OCI-LY1 (cell line): Measurements from ENCODE around the gene GALNT2.

ENCODE experiments used
- H2AFZ ChIP-seq: fragments of 200-600 bp; sonication (generic), shearing (Covaris generic); 2 replicates; pipeline ENCODE4 v1.6.0; 2014; ENCODE audit warnings: antibody characterized with exemption, mild to moderate bottlenecking, low read length
- H3F3A ChIP-seq: fragments of 200-600 bp; sonication (generic), shearing (Covaris generic); 2 replicates; pipeline ENCODE4 v1.6.0; 2014; ENCODE audit warnings: mild to moderate bottlenecking, antibody characterized with exemption, low read length, moderate library complexity; ENCODE audit not compliant: insufficient read depth
- H3K27ac ChIP-seq: fragments of 200-600 bp; sonication (generic); 2 replicates; pipeline ENCODE4 v1.5.1; 2014; ENCODE audit warnings: low read length, mixed run types, mild to moderate bottlenecking, low read depth; ENCODE audit not compliant: poor library complexity, severe bottlenecking
- H3K27me3 ChIP-seq: fragments of 200-600 bp; sonication (generic); 2 replicates; pipeline ENCODE4 v1.6.0; 2014; ENCODE audit warnings: antibody characterized with exemption, mild to moderate bottlenecking, low read length, moderate library complexity; ENCODE audit not compliant: insufficient read depth
- H3K36me3 ChIP-seq: fragments of 200-600 bp; sonication (generic); 2 replicates; pipeline ENCODE4 v1.6.1; 2014; ENCODE audit warnings: mild to moderate bottlenecking, antibody characterized with exemption, low read length, moderate library complexity, mixed read lengths; ENCODE audit not compliant: insufficient read depth
- H3K4me1 ChIP-seq: fragments of 200-600 bp; sonication (generic); 2 replicates; pipeline ENCODE4 v1.5.1; 2014; ENCODE audit warnings: mild to moderate bottlenecking, low read length, moderate library complexity; ENCODE audit not compliant: insufficient read depth, severe bottlenecking
- H3K4me2 ChIP-seq: fragments of 200-600 bp; sonication (generic), shearing (Covaris generic); 2 replicates; pipeline ENCODE4 v1.6.1; 2014; ENCODE audit warnings: low read length
- H3K4me3 ChIP-seq: fragments of 200-600 bp; sonication (generic); 2 replicates; pipeline ENCODE4 v1.5.1; 2014; ENCODE audit warnings: low read length, low read depth, mild to moderate bottlenecking, mixed read lengths; ENCODE audit not compliant: poor library complexity, severe bottlenecking
- H3K79me2 ChIP-seq: fragments of 200-600 bp; shearing (Covaris generic); 2 replicates; pipeline ENCODE4 v1.6.1; 2016; ENCODE audit warnings: mixed run types, low read length, mixed read lengths; ENCODE audit not compliant: insufficient read depth
- H3K9ac ChIP-seq: fragments of 200-600 bp; sonication (generic), shearing (Covaris generic); 2 replicates; pipeline ENCODE4 v1.6.1; 2014; ENCODE audit warnings: mild to moderate bottlenecking, low read length, mixed read lengths
- H3K9me2 ChIP-seq: fragments of 200-600 bp; sonication (generic), shearing (Covaris generic); 2 replicates; pipeline ENCODE4 v1.6.1; 2014; ENCODE audit warnings: low read depth, mild to moderate bottlenecking, low read length, mixed read lengths
- H3K9me3 ChIP-seq: fragments of 200-600 bp; shearing (Covaris generic); 2 replicates; pipeline ENCODE4 v1.6.1; 2014; ENCODE audit warnings: low read length, mixed read lengths
- H4K20me1 ChIP-seq: fragments of 200-600 bp; sonication (generic), shearing (Covaris generic); 2 replicates; pipeline ENCODE4 v1.6.0; 2016; ENCODE audit warnings: mild to moderate bottlenecking, low read length; ENCODE audit not compliant: insufficient read depth
- EZH2 ChIP-seq: fragments of 200-600 bp; sonication (generic), shearing (Covaris generic); IDR thresholded peaks from 2 replicates; pipeline ENCODE4 v1.8.0; 2017; ENCODE audit warnings: borderline replicate concordance, mixed run types, mild to moderate bottlenecking, antibody characterized with exemption, low read length, moderate library complexity, mixed read lengths
- TF ChIP-seq, protein P1 (sequence below): fragments of 200-600 bp; sonication (generic), shearing (Covaris generic); IDR thresholded peaks from 2 replicates; pipeline ENCODE4 v1.5.1; 2017; ENCODE audit warnings: mild to moderate bottlenecking, antibody characterized with exemption, low read length, moderate library complexity, mixed read lengths

GALNT2 gene

DNA sequence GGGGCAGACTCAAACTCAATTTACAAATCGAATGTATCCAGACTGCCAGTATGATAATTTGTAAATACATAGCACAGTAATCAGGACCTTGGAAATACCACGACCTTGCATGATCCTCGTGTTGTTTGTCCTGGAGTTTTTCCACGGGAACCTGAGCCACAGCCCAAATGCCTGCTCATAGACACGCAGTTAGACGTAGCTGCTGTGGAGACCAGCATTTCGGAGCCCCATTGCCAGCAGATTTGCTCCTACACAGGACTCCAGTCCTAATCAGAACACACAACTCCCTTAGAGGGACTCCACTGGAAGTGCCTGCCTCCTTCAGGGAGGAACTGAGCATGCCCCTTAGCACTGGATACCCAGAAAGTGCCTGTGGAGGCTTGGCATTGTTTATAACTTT lies 163.2 kb downstream of the GALNT2 start:
- H3K9me3 ChIP-seq, result no peaks in the 10 kb centered on the region
- no peak overlapping the region for H3K9ac ChIP-seq
- TF ChIP-seq, protein P1, sequence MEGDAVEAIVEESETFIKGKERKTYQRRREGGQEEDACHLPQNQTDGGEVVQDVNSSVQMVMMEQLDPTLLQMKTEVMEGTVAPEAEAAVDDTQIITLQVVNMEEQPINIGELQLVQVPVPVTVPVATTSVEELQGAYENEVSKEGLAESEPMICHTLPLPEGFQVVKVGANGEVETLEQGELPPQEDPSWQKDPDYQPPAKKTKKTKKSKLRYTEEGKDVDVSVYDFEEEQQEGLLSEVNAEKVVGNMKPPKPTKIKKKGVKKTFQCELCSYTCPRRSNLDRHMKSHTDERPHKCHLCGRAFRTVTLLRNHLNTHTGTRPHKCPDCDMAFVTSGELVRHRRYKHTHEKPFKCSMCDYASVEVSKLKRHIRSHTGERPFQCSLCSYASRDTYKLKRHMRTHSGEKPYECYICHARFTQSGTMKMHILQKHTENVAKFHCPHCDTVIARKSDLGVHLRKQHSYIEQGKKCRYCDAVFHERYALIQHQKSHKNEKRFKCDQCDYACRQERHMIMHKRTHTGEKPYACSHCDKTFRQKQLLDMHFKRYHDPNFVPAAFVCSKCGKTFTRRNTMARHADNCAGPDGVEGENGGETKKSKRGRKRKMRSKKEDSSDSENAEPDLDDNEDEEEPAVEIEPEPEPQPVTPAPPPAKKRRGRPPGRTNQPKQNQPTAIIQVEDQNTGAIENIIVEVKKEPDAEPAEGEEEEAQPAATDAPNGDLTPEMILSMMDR, result no peak
- TF ChIP-seq EZH2, result no peak
- H3F3A ChIP-seq, result no peaks in the 10 kb centered on the region
- H4K20me1 ChIP-seq, result no peaks in the 10 kb centered on the region
- H3K9me2 ChIP-seq, result no peaks in the 10 kb centered on the region
- H3K27me3 ChIP-seq, result no peaks in the 10 kb centered on the region
- no peak overlapping the region for H2AFZ ChIP-seq
- H3K36me3 ChIP-seq, result peaks cover 4% of the 10 kb centered on the region; the same call in 1 of the 2 replicates
- H3K27ac ChIP-seq, result no peak overlapping the region
- H3K4me3 ChIP-seq, result no peak overlapping the region
- H3K79me2 ChIP-seq, result no peaks in the 10 kb centered on the region; the same call in 1 of the 2 replicates
- H3K4me2 ChIP-seq, result no peak overlapping the region
- peaks cover 26% of the 10 kb centered on the region for H3K4me1 ChIP-seq

DNA sequence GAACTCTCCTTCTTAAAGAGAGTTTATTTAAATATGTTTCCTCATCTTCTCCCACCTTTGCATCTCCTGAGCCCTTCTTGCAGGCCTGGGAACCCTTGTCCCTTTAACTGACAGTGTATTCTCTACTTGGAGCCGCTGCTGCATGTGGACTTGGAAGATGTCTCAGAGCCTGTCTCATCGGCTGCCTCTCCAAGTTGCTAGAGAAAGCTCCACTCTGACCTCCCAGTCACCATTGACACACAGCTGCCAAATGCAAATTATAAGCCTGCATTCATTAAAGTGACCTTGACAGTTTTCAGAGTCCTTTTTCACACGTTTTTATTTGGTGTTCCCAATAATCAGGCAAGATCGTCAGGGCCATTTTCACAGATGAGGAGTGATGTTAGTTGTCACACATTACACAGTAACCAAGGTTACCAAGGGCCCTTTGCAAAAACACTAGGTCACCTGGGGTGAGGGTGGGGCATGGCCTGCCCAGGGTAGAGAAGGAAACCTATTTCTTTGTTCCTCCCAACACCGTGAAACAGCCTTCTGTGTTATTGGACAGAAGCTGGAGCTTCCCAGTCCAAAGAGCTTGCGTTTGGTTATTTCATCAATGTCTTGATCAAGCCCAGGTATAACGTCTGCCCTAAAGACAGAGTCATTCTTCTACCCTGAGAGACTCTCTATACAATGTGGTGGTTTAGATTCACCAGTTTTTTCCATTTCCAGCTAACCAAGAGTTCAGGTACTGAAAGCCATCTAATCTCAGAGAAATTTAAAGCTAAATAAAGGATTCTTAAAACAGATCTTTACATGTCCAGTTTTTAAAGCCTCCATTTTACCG lies 164.1 kb downstream of the GALNT2 start:
- no peaks in the 10 kb centered on the region for H3K9me2 ChIP-seq
- no peak overlapping the region for H3K9ac ChIP-seq
- peak overlapping the region; percentile 16; the same call in 1 of the 2 replicates for H3K4me2 ChIP-seq
- H2AFZ ChIP-seq, result no peak overlapping the region
- no peaks in the 10 kb centered on the region for H3F3A ChIP-seq
- TF ChIP-seq EZH2, result no peak
- TF ChIP-seq, protein P1, result no peak
- H3K27ac ChIP-seq, result peak overlapping the region; percentile 43
- no peaks in the 10 kb centered on the region for H4K20me1 ChIP-seq
- H3K4me1 ChIP-seq, result peaks cover 26% of the 10 kb centered on the region
- H3K4me3 ChIP-seq, result no peak overlapping the region
- no peaks in the 10 kb centered on the region; the same call in 1 of the 2 replicates for H3K79me2 ChIP-seq
- no peaks in the 10 kb centered on the region for H3K27me3 ChIP-seq
- no peaks in the 10 kb centered on the region for H3K9me3 ChIP-seq
- peaks cover 12% of the 10 kb centered on the region; the same call in 1 of the 2 replicates for H3K36me3 ChIP-seq

DNA sequence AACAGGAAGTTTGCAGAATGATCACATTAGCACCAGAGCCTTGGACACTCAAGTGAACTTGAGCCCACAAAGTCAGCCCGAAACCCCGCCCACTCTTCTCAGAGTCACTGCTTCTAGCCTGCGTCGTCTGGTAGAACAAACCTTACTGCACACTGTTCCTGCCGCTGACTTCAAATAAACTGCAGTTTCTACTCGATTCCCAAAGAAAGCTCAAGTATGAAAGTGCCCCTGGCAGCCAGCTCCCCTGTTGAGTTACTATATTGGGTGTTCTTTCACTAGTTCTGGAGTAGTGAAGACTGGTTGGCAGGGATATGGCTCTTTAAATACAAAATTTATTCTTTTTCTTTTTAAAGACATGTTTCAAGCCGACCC lies 164.7 kb downstream of the GALNT2 start:
- peak overlapping the region; percentile 43 for H3K27ac ChIP-seq
- H3K9me2 ChIP-seq, result no peaks in the 10 kb centered on the region
- H3K4me2 ChIP-seq, result no peak overlapping the region; the same call in 1 of the 2 replicates
- H3K36me3 ChIP-seq, result peaks cover 18% of the 10 kb centered on the region; the same call in 1 of the 2 replicates
- TF ChIP-seq, protein P1, result no peak
- TF ChIP-seq EZH2, result no peak
- H3K4me3 ChIP-seq, result no peak overlapping the region
- no peaks in the 10 kb centered on the region for H3K27me3 ChIP-seq
- H3K79me2 ChIP-seq, result no peaks in the 10 kb centered on the region; the same call in 1 of the 2 replicates
- no peaks in the 10 kb centered on the region for H3F3A ChIP-seq
- no peaks in the 10 kb centered on the region for H4K20me1 ChIP-seq
- no peaks in the 10 kb centered on the region for H3K9me3 ChIP-seq
- peaks cover 26% of the 10 kb centered on the region for H3K4me1 ChIP-seq
- H2AFZ ChIP-seq, result no peak overlapping the region
- no peak overlapping the region for H3K9ac ChIP-seq
